HG03354 (cell line): ENCODE results near the gene P4HB.

Source experiments
- ATAC-seq: cut with Tn5 transposase; IDR thresholded peaks from one replicate; pipeline ENCODE4 v1.9.1; 2021; ENCODE audit warnings: mild to moderate bottlenecking; ENCODE audit not compliant: unreplicated experiment, poor library complexity, severe bottlenecking

Gene P4HB

GRCh38 chr17:81870131-81870980, 10.0 kb upstream of the P4HB start:
- peak; percentile 20 for ATAC-seq

DNA sequence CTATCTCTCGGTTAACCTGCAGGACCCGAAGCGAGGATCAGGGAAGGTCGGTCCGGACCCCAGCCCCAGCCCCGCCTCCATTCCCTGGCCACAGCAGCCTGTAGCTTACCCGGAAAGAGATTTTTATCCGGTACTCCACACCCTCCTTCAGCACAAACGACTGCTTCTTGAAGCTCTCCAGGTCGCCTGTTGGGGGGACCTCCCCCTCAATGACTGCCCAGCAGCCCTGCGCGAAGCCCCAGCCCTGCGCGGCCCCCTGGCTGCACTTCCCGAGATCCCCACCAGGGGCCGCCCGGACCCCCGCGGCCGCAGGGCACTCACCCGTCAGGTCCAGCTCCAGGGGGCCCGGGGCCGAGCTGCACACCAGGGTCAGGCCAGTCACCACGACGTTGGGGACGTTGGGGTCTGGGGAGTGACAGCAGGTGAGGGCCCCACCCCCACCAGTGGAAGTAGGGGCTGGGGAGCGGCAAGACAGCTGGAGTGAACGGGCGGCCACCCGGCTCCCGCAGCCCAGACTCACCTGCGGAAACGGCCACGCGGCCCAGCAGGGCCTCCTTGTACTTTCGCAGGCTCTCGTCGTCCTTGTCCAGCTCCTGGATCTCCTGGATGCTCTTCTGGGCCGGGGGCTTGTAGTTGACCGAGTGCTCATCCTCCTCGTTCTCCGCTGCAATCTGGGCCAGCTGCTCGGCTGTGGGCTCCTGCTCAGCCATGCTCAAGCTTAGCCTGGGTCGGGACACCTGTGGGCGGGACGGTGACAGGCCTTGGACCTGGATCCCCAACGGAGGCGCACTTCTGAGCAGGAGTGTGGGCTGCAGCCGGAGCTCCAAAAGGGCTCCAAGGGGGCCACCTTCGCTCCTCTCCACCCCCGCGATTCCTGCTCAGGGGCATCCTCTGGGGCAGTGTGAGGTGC, 9.1 kb upstream of the P4HB start:
- ATAC-seq: no peak

- no peak for ATAC-seq
These were observed 8.4 kb upstream of the P4HB start for GRCh38 chr17:81868674-81869220.

DNA sequence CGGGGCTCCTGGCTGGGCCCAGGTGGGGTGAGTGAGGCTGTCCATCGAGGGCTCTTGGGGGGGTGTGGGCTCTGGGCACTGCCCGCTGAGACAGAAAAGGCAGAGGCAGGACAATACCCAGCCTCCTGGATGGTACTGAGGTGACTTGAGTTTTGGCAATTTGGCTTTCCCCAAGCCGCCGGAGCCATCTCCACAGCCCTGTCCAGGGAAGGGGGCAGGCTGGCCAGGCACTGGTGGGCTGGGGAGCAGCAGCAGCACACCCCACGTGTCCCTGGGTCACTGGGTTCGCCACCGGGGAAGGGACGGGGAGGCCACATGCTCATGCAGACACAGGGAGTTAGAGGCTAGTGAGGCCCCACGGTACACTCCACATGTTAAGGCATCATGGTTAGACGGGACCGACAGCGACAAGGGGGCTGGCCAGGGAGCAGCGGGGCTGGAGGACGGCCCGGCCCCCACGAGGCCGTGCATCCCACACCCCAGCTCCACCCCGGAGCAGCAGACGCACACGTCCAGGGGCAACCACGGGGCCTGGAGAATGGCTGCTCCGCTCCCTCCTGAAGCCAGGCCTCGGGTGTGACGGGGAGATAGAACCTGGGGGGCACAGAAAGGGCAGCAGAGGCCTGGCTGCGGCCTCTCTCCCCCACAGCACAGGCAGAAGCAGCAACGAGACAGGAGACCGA, 7.8 kb upstream of the P4HB start:
- no peak for ATAC-seq

- no peak for ATAC-seq
These were observed 7.0 kb upstream of the P4HB start for GRCh38 chr17:81867170-81867990.

GRCh38 chr17:81866440-81867169, 6.3 kb upstream of the P4HB start:
- ATAC-seq: no peak

DNA sequence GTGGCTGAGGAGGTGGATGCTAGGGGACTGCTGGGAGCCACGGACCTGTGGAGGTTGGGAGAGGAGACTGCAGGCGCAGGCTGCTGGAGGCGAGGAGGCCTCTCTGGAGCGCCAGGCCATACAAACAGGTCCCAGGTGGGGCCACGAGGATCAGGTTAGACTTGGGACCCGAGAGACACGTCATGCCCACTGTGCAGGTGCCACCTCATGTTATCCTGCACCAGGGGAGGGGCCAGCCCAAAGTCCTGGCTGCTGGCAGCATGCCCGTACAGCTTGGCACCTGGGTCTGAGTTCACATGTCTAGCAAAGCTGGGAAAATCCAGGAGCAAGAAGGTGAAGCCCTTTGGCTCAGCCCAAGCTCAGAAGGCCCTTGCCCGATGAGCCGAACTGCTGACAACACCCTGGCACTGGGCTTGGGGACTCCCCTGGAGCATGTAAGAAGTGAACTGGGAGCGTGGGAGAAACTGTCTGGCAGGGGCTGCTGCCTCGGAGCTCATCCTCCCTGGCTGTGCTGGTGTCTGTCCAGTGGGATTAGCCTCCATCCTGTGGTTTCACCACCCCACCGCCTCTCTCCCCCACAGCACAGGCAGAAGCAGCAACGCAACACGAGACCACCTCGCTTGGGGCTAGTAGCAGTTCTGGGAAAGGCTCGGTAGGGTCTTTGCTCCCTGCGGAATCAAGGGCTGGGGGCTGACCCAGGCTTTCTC, 5.6 kb upstream of the P4HB start:
- no peak for ATAC-seq

GRCh38 chr17:81865358-81865732, 5.0 kb upstream of the P4HB start:
- ATAC-seq: no peak

- ATAC-seq: no peak
These were observed 3.8 kb upstream of the P4HB start for GRCh38 chr17:81863833-81864768.

DNA sequence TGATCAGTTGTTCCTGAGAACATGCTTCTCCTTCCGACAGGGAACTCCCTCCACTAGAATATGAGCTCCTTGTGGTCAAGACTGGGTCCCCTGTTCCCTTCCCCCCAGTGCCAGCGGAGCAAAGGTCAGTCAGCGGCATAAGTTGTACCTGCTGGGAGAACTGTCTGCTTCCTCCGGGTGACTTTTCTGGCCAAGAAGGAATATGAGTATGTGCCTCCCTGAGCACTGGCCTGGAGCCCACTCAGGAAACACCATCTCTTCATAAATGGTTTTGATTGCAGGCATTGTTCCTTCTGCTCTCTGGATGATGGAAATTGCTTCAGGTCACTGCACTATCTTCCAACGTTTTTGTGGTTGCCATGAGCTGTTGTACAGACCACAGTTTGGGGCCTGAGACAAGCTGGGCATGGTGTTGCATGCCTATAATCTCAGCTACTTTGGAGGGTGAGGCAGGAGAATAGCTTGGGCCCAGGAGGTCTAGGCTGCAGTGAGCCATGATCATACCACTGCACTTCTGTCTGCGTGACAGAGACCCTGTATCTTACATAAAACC, 2.9 kb upstream of the P4HB start:
- no peak for ATAC-seq

- ATAC-seq: peak; percentile 81
These were observed 627 bp upstream of the P4HB start for GRCh38 chr17:81860756-81861568.

GRCh38 chr17:81858967-81859905, 1.1 kb downstream of the P4HB start:
- ATAC-seq: no peak

- no peak for ATAC-seq
These were observed 2.0 kb downstream of the P4HB start for GRCh38 chr17:81858170-81858966.
